Astrocyte (in vitro differentiated cells and primary cell): ENCODE data around the gene CFHR3. TPM values are rescaled to one million over a fixed set of nuclear protein-coding genes. Genes with fewer than 3 reads are reported as not detected.

Experiments
- DNase-seq: peaks from one replicate; pipeline ENCODE4 v3.0.0-alpha.2; 2010; ENCODE audit warnings: low read depth
- FAIRE-seq: peaks from 2 replicates; lab custom pipeline; 2011; peaks lifted over from hg19 to GRCh38; lab: Jason Lieb, UNC
- H2AFZ ChIP-seq: 2 replicates; pipeline ENCODE4 v1.6.0; 2012; ENCODE audit warnings: low read depth, low read length, inconsistent platforms
- H3K27ac ChIP-seq: 2 replicates; pipeline ENCODE4 v1.5.1; 2011; ENCODE audit warnings: low read depth, low read length, inconsistent platforms
- H3K27me3 ChIP-seq: 2 replicates; pipeline ENCODE4 v1.6.0; 2011; ENCODE audit warnings: low read length, inconsistent platforms; ENCODE audit not compliant: insufficient read depth
- H3K36me3 ChIP-seq: 2 replicates; pipeline ENCODE4 v1.5.1; 2011; ENCODE audit warnings: low read length, inconsistent platforms; ENCODE audit not compliant: insufficient read depth
- H3K4me1 ChIP-seq: 2 replicates; pipeline ENCODE4 v1.5.1; 2011; ENCODE audit warnings: low read length, inconsistent platforms; ENCODE audit not compliant: insufficient read depth
- H3K4me2 ChIP-seq: 2 replicates; pipeline ENCODE4 v1.6.0; 2012; ENCODE audit warnings: low read length, inconsistent platforms
- H3K4me3 ChIP-seq: 2 replicates; pipeline ENCODE4 v1.5.1; 2011; ENCODE audit warnings: low read depth, mild to moderate bottlenecking, low read length, inconsistent platforms; ENCODE audit not compliant: insufficient read depth
- H3K79me2 ChIP-seq: 2 replicates; pipeline ENCODE4 v1.6.0; 2012; ENCODE audit warnings: mild to moderate bottlenecking, low read length, inconsistent platforms; ENCODE audit not compliant: insufficient read depth
- H3K9ac ChIP-seq: 2 replicates; pipeline ENCODE4 v1.6.0; 2012; ENCODE audit warnings: mild to moderate bottlenecking, low read length, inconsistent platforms
- H3K9me3 ChIP-seq: 2 replicates; pipeline ENCODE4 v1.5.1; 2012; ENCODE audit warnings: low read depth, mild to moderate bottlenecking, low read length, inconsistent platforms; ENCODE audit not compliant: insufficient read depth
- H4K20me1 ChIP-seq: 2 replicates; pipeline ENCODE4 v1.6.0; 2012; ENCODE audit warnings: low read length, inconsistent platforms; ENCODE audit not compliant: insufficient read depth
- H3K27ac Mint-ChIP-seq: one replicate; pipeline ENCODE4 v1.8.0; 2021; ENCODE audit warnings: mild to moderate bottlenecking, mixed read lengths; ENCODE audit not compliant: unreplicated experiment
- H3K27me3 Mint-ChIP-seq: one replicate; pipeline ENCODE4 v1.8.0; 2021; ENCODE audit warnings: low read depth, mixed read lengths; ENCODE audit not compliant: unreplicated experiment
- H3K36me3 Mint-ChIP-seq: one replicate; pipeline ENCODE4 v1.8.0; 2021; ENCODE audit warnings: low read depth, mixed read lengths; ENCODE audit not compliant: unreplicated experiment
- H3K4me1 Mint-ChIP-seq: one replicate; pipeline ENCODE4 v1.8.0; 2021; ENCODE audit warnings: low read depth, mixed read lengths; ENCODE audit not compliant: unreplicated experiment
- H3K4me3 Mint-ChIP-seq: one replicate; pipeline ENCODE4 v1.8.0; 2021; ENCODE audit warnings: mild to moderate bottlenecking, moderate library complexity, mixed read lengths; ENCODE audit not compliant: unreplicated experiment
- H3K9me3 Mint-ChIP-seq: one replicate; pipeline ENCODE4 v1.8.0; 2021; ENCODE audit warnings: mild to moderate bottlenecking, mixed read lengths; ENCODE audit not compliant: unreplicated experiment
- CTCF ChIP-seq: IDR thresholded peaks from 2 replicates; pipeline ENCODE4 v1.5.1; 2011; ENCODE audit warnings: low read depth, mild to moderate bottlenecking, inconsistent platforms, low read length, moderate library complexity; ENCODE audit not compliant: insufficient read depth
- EZH2 ChIP-seq: IDR thresholded peaks from 2 replicates; pipeline ENCODE4 v1.6.1; 2012; ENCODE audit warnings: mild to moderate bottlenecking, low read length, inconsistent platforms; ENCODE audit not compliant: insufficient read depth
- total RNA-seq: library from RNA; stranded (reverse); gene quantifications from 2 replicates; pipeline ENCODE4 v1.2.1, GENCODE V29; 2021

The CFHR3 gene
- total RNA-seq, 1 donor from 2014 or later = not detected

- Histone ChIP-seq H2AFZ (no peak overlapping the region), H3K4me2 (no peak overlapping the region), H3K4me3 (no peak overlapping the region), H3K27ac (no peak overlapping the region), H4K20me1 (no peaks in the 10 kb centered on the region), H3K4me1 (no peaks in the 10 kb centered on the region), H3K36me3 (no peaks in the 10 kb centered on the region), H3K27me3 (no peaks in the 10 kb centered on the region), H3K9me3 (peaks cover 2% of the 10 kb centered on the region), H3K79me2 (no peaks in the 10 kb centered on the region), H3K9ac (no peak overlapping the region)
- Mint-ChIP-seq H3K9me3 (peaks cover 7% of the 10 kb centered on the region), H3K36me3 (peaks cover 10% of the 10 kb centered on the region), H3K27ac (no peak overlapping the region), H3K4me1 (no peaks in the 10 kb centered on the region), H3K27me3 (no peaks in the 10 kb centered on the region), H3K4me3 (no peak overlapping the region)
- FAIRE-seq (no peak), DNase-seq (no peak)
- no peak for TF ChIP-seq CTCF
- no peak for TF ChIP-seq EZH2
Measured at GRCh38 chr1:196734006-196734405, 40.6 kb upstream of the CFHR3 start.

GRCh38 chr1:196734460-196734859 lies 40.2 kb upstream of the CFHR3 start:
- DNase-seq = no peak
- Histone ChIP-seq H3K4me3 (no peak overlapping the region), H3K9ac (no peak overlapping the region), H3K36me3 (no peaks in the 10 kb centered on the region), H3K79me2 (no peaks in the 10 kb centered on the region), H3K4me1 (no peaks in the 10 kb centered on the region), H4K20me1 (no peaks in the 10 kb centered on the region), H2AFZ (no peak overlapping the region), H3K9me3 (peaks cover 2% of the 10 kb centered on the region), H3K27ac (no peak overlapping the region), H3K27me3 (no peaks in the 10 kb centered on the region), H3K4me2 (no peak overlapping the region)
- Mint-ChIP-seq H3K9me3 (peaks cover 11% of the 10 kb centered on the region), H3K4me3 (no peak overlapping the region), H3K36me3 (peaks cover 15% of the 10 kb centered on the region), H3K4me1 (no peaks in the 10 kb centered on the region), H3K27me3 (no peaks in the 10 kb centered on the region), H3K27ac (no peak overlapping the region)
- TF ChIP-seq EZH2 = no peak
- TF ChIP-seq CTCF = no peak
- FAIRE-seq = no peak

GRCh38 chr1:196738730-196739129 lies 35.9 kb upstream of the CFHR3 start:
- no peak overlapping the region for H3K9ac ChIP-seq
- Mint-ChIP-seq H3K4me1 (no peaks in the 10 kb centered on the region), H3K4me3 (no peak overlapping the region), H3K9me3 (peaks cover 13% of the 10 kb centered on the region), H3K36me3 (peaks cover 21% of the 10 kb centered on the region), H3K27me3 (no peaks in the 10 kb centered on the region), H3K27ac (no peak overlapping the region)
- no peaks in the 10 kb centered on the region for H3K79me2 ChIP-seq
- H3K4me2 ChIP-seq = no peak overlapping the region
- no peak for TF ChIP-seq EZH2
- no peak for TF ChIP-seq CTCF
- no peaks in the 10 kb centered on the region for H3K36me3 ChIP-seq
- H2AFZ ChIP-seq = no peak overlapping the region
- no peak for FAIRE-seq
- no peaks in the 10 kb centered on the region for H4K20me1 ChIP-seq
- DNase-seq = no peak
- H3K4me1 ChIP-seq = no peaks in the 10 kb centered on the region
- peaks cover 2% of the 10 kb centered on the region for H3K9me3 ChIP-seq
- H3K27me3 ChIP-seq = no peaks in the 10 kb centered on the region
- no peak overlapping the region for H3K27ac ChIP-seq
- no peak overlapping the region for H3K4me3 ChIP-seq
